8988T (cell line): ENCODE measurements around the gene KRTAP10-9.

Experiments
- DNase-seq: peaks from one replicate; pipeline ENCODE4 v3.0.0; 2011

The KRTAP10-9 gene

DNA sequence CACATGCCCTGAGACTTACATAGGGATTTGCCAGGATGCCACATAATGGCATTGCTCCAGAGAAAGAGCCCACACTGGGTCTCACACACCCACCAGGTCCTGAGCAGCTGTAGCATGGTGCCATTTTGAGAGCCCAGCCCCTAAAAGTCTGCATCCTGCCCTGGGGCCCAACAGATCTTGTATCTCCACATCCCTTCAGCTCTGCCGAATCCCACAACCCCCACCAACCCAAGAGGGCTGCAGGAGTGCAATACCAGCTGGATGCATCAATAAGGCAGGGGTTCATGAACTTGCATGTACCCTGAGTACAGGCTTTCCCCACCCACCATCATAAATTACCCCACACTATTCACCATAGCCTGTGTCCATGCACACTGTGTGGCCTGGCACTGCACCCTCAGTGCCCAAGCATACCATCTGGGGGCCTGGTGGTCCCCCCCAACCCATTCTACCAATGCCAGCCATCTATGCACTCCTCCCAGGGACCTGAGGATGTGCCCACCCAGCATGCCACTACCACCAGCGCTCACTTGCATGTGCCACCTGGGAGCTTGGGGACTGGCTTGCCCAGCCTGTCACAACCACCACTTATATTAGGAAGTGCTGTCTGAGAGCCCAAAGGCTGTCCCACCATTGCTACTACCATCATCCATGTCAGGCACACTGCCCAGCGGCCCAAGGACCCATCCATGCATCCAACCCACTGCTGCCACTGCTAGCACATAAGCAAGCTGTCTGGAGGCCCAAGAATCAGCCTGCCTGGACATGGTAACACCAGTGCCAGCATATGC lies 43.9 kb downstream of the KRTAP10-9 start:
- DNase-seq: no peak

GRCh38 chr21:44671911-44672310 lies 45.0 kb downstream of the KRTAP10-9 start:
- DNase-seq: no peak

DNA sequence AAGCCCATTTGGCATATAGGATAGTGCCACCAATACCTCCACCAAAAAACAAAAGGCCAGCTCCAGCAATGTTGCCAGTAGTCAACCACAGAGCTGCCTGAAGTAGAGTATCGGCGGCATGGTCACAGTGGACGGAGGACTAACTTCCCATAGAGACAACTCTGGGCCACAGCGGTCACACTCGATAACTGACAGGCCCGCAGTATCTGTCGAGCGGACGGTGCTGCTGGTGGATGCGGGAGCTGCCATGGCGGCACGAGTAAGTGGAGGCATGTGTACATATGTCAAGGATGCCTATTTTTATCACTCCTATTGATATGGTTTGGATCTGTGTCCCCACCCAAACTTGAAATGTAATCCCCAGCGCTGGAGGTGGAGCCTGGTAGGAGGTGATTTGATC lies 51.0 kb downstream of the KRTAP10-9 start:
- no peak for DNase-seq
